Measurements from ENCODE around the gene RGPD8.
"Not testable (repeated sequence)": the region's sequence is repeated elsewhere in the genome, so short reads cannot be mapped to it uniquely, and the experiment has no call there.

RGPD8 gene

GRCh38 chr2:112451317-112451716 is 17.9 kb upstream of the RGPD8 start:
- Mint-ChIP-seq H3K4me3 (no peak overlapping the region), H3K9me3 (ENCODE audit: low read depth) (no peaks in the 10 kb centered on the region), H3K36me3 (no peaks in the 10 kb centered on the region), H3K27ac (no peak overlapping the region), H3K27me3 (peaks cover 1% of the 10 kb centered on the region), H3K4me1 (ENCODE audit: low read depth) (no peaks in the 10 kb centered on the region)

GRCh38 chr2:112449854-112450253 is 16.4 kb upstream of the RGPD8 start:
- H3K36me3 Mint-ChIP-seq: no peaks in the 10 kb centered on the region
- no peak overlapping the region for H3K27ac Mint-ChIP-seq
- H3K27me3 Mint-ChIP-seq: no peaks in the 10 kb centered on the region
- H3K4me1 Mint-ChIP-seq (ENCODE audit: low read depth): no peaks in the 10 kb centered on the region
- H3K4me3 Mint-ChIP-seq: no peak overlapping the region
- no peaks in the 10 kb centered on the region for H3K9me3 Mint-ChIP-seq (ENCODE audit: low read depth)

GRCh38 chr2:112444256-112444655 is 10.8 kb upstream of the RGPD8 start:
- not testable (repeated sequence) for H3K27ac Mint-ChIP-seq; H3K4me1 Mint-ChIP-seq (ENCODE audit: low read depth); H3K27me3 Mint-ChIP-seq; H3K9me3 Mint-ChIP-seq (ENCODE audit: low read depth); H3K36me3 Mint-ChIP-seq; H3K4me3 Mint-ChIP-seq

- H3K36me3 Mint-ChIP-seq; H3K4me1 Mint-ChIP-seq (ENCODE audit: low read depth); H3K9me3 Mint-ChIP-seq (ENCODE audit: low read depth); H3K27ac Mint-ChIP-seq; H3K27me3 Mint-ChIP-seq; H3K4me3 Mint-ChIP-seq: not testable (repeated sequence)
These were observed 5.3 kb upstream of the RGPD8 start for GRCh38 chr2:112438603-112439261.

GRCh38 chr2:112437405-112437831 is 4.0 kb upstream of the RGPD8 start:
- H3K4me3 Mint-ChIP-seq; H3K27me3 Mint-ChIP-seq; H3K9me3 Mint-ChIP-seq (ENCODE audit: low read depth); H3K27ac Mint-ChIP-seq; H3K4me1 Mint-ChIP-seq (ENCODE audit: low read depth); H3K36me3 Mint-ChIP-seq: not testable (repeated sequence)

- H3K27me3 Mint-ChIP-seq; H3K4me1 Mint-ChIP-seq (ENCODE audit: low read depth): not testable (repeated sequence)
These were observed 3.5 kb upstream of the RGPD8 start for GRCh38 chr2:112436993-112437392.

GRCh38 chr2:112435716-112436431 is 2.4 kb upstream of the RGPD8 start:
- not testable (repeated sequence) for H3K27me3 Mint-ChIP-seq, H3K27ac Mint-ChIP-seq

More at GRCh38 chr2:112436993-112437392, 3.5 kb upstream of the RGPD8 start:
- not testable (repeated sequence) for H3K9me3 Mint-ChIP-seq (ENCODE audit: low read depth); H3K36me3 Mint-ChIP-seq; H3K4me3 Mint-ChIP-seq; H3K27ac Mint-ChIP-seq

GRCh38 chr2:112434890-112435715 is 1.7 kb upstream of the RGPD8 start:
- not testable (repeated sequence) for H3K36me3 Mint-ChIP-seq; H3K27me3 Mint-ChIP-seq; H3K4me3 Mint-ChIP-seq; H3K9me3 Mint-ChIP-seq (ENCODE audit: low read depth); H3K27ac Mint-ChIP-seq
- H3K4me1 Mint-ChIP-seq (ENCODE audit: low read depth): peaks cover 14% of the 10 kb centered on the region

More at GRCh38 chr2:112435716-112436431, 2.4 kb upstream of the RGPD8 start:
- not testable (repeated sequence) for H3K36me3 Mint-ChIP-seq; H3K4me3 Mint-ChIP-seq; H3K9me3 Mint-ChIP-seq (ENCODE audit: low read depth)
- peaks cover 11% of the 10 kb centered on the region for H3K4me1 Mint-ChIP-seq (ENCODE audit: low read depth)

- peaks cover 7% of the 10 kb centered on the region for H3K27me3 Mint-ChIP-seq
These were observed 686 bp upstream of the RGPD8 start for GRCh38 chr2:112433932-112434730.

GRCh38 chr2:112432735-112433479 is 538 bp downstream of the RGPD8 start:
- Mint-ChIP-seq H3K27ac (peak overlapping the region; percentile 73), H3K4me1 (ENCODE audit: low read depth) (peaks cover 18% of the 10 kb centered on the region), H3K4me3 (peak overlapping the region; percentile 87)
- not testable (repeated sequence) for H3K36me3 Mint-ChIP-seq; H3K27me3 Mint-ChIP-seq; H3K9me3 Mint-ChIP-seq (ENCODE audit: low read depth)

More at GRCh38 chr2:112433932-112434730, 686 bp upstream of the RGPD8 start:
- H3K36me3 Mint-ChIP-seq: no peaks in the 10 kb centered on the region
- H3K9me3 Mint-ChIP-seq (ENCODE audit: low read depth): no peaks in the 10 kb centered on the region
- H3K4me1 Mint-ChIP-seq (ENCODE audit: low read depth): peaks cover 18% of the 10 kb centered on the region
- H3K4me3 Mint-ChIP-seq: no peak overlapping the region
- no peak overlapping the region for H3K27ac Mint-ChIP-seq

GRCh38 chr2:112432390-112432734 is 1.1 kb downstream of the RGPD8 start:
- not testable (repeated sequence) for H3K27me3 Mint-ChIP-seq; H3K9me3 Mint-ChIP-seq (ENCODE audit: low read depth); H3K36me3 Mint-ChIP-seq
- peaks cover 18% of the 10 kb centered on the region for H3K4me1 Mint-ChIP-seq (ENCODE audit: low read depth)
- peak overlapping the region; percentile 87 for H3K4me3 Mint-ChIP-seq
- H3K27ac Mint-ChIP-seq: peak overlapping the region; percentile 73

GRCh38 chr2:112431587-112432295 is 1.7 kb downstream of the RGPD8 start:
- H3K9me3 Mint-ChIP-seq (ENCODE audit: low read depth); H3K36me3 Mint-ChIP-seq; H3K27me3 Mint-ChIP-seq: not testable (repeated sequence)
- Mint-ChIP-seq H3K4me1 (ENCODE audit: low read depth) (peaks cover 18% of the 10 kb centered on the region), H3K4me3 (peak overlapping the region; percentile 87), H3K27ac (peak overlapping the region; percentile 73)

- not testable (repeated sequence) for H3K27me3 Mint-ChIP-seq; H3K36me3 Mint-ChIP-seq; H3K4me3 Mint-ChIP-seq; H3K4me1 Mint-ChIP-seq (ENCODE audit: low read depth); H3K27ac Mint-ChIP-seq; H3K9me3 Mint-ChIP-seq (ENCODE audit: low read depth)
These were observed 8.9 kb downstream of the RGPD8 start for GRCh38 chr2:112424553-112424952.

GRCh38 chr2:112416860-112417259 is 16.6 kb downstream of the RGPD8 start:
- H3K9me3 Mint-ChIP-seq (ENCODE audit: low read depth); H3K4me1 Mint-ChIP-seq (ENCODE audit: low read depth); H3K36me3 Mint-ChIP-seq; H3K27me3 Mint-ChIP-seq; H3K4me3 Mint-ChIP-seq; H3K27ac Mint-ChIP-seq: not testable (repeated sequence)
